Activated T-cell treated with anti-CD3 and anti-CD28 coated beads for 1 hour (primary cell): Measurements from ENCODE around the gene PRR19.
"Not testable (repeated sequence)": the region's sequence is repeated elsewhere in the genome, so short reads cannot be mapped to it uniquely, and the experiment has no call there.

Source experiments
- DNase-seq: peaks from one replicate; pipeline ENCODE4 v3.0.0-alpha.2; 2020; ENCODE audit warnings: low read depth

The PRR19 gene, protein sequence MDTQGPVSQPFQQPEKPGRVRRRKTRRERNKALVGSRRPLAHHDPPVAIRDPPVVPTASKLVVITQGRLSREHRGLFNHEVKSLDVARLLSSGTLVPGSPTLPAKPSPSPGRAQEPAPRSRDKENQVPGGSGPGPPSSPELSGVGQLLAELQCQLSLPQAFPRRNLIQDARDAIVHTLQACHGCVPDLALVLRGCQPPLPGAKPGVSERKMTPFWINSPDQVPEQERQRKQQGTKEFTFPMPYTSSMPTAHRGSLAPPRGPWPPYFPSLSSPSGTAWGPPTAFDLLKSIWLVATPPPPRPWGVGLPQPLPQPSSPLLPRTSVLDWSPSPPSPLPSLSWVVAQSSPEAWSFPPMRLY

DNA sequence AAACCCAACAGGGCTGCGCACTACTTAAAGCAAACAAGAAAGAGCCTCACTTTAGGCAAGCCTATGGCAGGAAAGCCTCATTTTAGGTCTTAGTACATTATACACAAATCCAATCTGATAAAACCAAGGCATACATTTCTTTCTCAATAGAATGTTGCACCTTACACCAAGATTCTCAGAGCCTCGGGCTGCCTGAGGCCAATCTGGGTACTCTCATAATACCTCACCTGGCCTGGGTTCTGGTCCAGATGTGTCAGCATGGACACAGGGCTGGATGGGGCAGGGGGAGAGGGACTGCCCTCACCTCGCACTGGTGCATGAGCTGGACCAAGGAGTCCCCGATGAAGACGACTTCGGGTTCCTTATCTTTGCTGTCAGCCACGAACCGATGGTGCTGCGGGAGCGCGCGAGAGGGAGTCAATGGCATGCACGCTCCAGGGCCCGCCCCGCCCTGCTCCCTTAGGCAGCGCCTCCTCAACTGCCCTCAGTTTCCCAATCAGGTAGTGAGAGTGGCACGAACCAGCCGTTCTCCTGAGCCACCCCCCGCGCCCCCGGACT, at the start of gene PRR19:
PRR19 (plus strand) TSS at position 487 of the 558 bp plus-strand sequence. CDS start 7,453 bp downstream, outside the sequence.
- no peak for DNase-seq

GRCh38 chr19:42252365-42253244, 49.3 kb upstream of the PRR19 start:
- no peak for DNase-seq

DNA sequence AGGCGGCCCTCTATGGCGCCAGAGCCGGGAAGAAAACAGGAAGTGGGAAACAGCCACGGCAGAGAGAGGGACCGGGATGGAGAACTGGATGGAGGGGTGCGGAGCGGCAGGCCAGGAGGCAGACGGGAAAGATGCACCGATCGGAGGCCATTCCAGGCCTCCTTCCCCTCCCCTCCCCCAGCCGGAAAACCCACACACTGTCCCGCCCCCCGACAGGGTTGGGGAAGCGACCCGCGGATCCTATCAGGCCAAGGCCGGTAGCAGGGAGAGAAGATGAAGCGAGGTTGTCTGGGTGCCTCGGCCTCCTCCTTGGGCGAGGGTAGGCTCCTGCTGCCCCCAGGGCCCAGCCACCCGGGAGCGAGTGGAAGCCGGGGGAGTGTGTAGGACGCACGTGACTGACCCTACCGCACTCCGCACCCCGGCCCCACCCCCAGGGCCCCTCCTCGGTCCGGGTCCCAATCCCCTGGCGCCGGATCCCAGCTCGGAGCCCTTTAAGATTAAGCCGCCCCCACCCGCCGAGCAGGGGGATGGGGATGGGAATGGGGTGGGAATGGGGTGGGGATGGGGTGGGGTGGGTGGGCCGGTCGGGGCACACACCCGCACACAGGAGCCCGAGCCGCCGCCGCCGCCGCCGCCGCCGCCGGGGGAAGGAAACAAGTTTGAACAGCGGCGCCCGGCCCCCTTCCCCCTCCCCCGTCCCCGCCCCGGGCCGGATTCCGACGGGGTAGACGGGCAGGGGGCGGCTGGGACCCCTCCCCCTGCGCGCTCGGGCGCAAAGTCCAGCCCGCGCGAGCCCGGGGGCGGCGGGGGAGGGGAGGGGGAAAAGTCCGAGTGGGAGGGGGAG, 48.5 kb upstream of the PRR19 start:
- peak; percentile 51 for DNase-seq

GRCh38 chr19:42254089-42254849, 47.7 kb upstream of the PRR19 start:
- peak; percentile 72 for DNase-seq

GRCh38 chr19:42254850-42255765, 46.8 kb upstream of the PRR19 start, which contains the start of gene ERF:
TSS of gene ERF (minus strand) at chr19:42255128. CDS start at chr19:42254999, 129 bp downstream.
- peak; percentile 91 for DNase-seq

DNA sequence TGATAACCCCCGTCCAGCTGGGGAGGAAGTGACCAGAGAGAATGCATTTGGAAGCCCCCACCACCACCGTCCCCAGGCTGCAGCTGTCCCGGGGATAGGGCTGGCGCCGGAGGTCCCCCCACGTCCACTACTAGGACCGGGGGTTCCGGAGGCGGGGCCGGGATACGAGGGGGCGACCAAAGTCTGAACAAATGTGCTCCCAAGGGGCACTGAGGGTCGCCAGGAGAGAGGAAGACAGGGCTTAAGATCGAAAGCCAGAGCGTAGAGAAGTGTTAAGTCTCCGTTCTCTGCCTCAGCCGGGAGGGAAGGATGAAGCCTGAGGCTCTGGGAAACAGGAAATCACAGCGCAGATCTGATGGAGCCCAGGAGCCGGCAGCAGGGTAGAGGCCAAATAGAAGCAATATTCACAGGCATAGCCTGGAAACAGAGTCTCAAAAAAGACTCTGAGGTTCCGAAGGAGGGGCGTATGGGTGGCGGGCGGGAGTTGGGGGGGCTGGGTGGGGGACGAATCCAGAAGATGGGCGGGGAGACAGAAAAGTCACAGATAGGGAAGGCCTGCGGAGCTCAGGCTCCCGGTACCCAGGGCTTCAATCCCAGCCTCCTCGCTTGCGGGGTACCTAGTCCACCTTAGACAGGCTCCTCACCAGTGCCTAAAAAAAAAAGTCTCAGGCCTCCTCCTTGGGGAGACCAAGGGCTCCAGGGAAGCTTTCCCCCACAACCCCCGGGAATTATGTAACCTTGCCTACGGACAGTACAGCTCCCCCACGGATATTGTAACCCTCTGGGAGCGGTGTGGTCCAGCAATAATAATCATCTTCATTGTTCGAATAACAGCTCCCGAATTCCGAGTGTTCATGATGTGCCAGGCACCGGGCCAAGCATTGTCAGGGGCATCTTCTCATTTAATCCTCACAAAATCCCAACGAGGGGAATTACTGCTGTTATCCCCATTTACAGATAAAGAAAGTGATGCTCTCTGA, 45.9 kb upstream of the PRR19 start:
- no peak for DNase-seq

DNA sequence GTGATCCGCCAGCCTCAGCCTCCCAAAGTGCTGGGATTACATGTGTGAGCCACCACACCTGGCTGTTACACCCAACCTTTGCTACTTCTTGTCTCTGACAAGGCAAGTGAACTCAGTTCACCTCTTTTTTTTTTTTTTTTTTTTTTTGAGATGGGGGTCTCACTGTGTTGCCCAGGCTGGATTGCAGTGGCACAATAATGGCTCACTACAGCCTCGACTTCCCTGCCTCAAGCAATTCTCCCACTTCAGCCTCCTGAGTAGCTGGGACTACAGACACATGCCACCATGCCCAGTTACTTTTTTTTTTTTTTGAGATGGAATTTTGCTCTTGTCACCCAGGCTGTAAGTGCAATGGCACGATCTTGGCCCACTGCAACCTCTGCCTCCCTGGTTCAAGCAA, 44.1 kb upstream of the PRR19 start:
- DNase-seq, result not testable (repeated sequence)

DNA sequence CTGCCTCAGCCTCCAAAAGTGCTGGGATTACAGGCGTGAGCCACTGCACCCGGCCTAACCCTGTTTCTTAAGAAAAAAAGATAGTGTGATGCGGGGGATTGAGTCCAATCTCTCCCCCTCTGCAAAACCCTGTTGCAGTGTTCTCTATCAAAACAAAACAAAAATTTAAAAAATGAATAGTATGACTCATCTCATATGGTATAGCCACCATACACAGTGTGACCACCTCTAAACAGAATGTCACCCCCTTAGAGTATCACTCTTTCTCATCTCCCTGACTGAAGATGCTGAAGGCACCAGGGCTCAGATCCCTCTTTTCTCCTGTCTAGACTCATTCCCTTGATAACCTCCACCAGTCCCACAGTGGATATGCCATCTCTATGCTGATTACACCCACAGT, 40.2 kb upstream of the PRR19 start:
- no peak for DNase-seq

DNA sequence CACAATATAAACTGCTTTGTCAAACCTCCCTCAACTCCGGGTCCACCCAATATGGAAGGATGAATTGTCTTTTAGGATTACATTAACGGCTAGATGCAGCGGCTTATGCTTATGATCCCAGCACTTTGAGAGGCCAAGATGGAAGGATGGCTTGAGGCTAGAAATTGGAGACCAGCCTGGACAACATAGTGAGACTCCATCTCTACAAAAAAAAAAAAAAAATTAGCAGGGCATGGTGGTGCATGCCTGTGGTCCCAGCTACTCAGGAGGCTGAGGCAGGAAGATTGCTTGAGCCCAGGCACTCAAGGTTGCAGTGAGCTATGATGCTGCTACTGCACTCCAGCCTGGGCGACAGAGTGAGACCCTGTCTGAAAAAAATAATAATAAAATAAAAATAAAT, 35.8 kb upstream of the PRR19 start:
- not testable (repeated sequence) for DNase-seq

- not testable (repeated sequence) for DNase-seq
These were observed 34.9 kb upstream of the PRR19 start for GRCh38 chr19:42266928-42267603.

DNA sequence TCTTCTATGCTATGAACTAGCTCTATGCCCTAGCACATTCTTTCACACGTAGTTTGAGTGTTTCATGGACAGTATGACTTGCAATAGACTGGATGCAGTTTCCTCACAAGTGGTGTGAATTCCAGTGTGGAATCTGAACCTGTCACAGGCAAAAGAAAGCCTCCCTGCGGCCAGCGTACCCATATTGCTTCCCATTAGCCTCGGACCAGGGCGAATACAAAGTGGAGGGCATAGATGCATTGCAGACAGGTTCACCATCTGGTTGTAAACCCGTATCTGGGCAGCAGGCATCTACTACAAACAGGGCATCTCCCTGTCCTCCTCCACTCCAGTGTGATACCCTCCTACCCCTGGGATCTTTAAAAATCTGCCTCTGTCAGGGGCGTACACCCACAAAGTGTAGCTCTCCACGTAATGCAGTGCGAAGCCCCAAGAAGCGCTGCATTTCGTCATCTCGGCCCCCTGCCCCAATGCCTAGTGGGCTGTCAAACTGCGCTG, 34.2 kb upstream of the PRR19 start:
- DNase-seq, result no peak

DNA sequence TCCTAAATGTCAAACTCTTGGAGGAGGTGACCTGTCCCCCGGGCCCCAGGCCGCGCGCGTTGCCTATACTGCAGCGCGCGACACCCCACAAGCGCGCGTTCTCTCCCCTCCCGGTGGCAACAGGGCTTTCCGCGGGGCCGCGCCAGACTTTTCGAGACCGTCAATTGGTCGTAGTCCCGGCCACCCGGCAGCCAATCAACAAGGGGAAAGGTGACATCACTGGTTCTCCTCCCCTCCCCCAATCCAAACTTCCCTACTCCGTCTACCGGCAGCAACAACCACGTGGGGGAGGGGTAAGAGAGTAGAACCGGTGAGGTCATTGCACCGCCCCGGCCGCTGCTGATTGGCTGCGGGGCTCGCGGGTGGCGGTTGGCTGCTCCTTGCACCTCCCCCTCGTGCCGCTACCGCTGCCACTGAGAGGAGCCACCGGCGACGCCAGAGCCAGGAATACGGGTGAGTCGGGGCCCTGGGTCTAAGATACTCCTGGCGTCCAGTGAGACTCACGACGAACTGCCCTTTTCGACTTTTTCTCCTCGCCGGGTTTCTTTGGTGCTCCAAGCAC, 33.7 kb upstream of the PRR19 start:
- DNase-seq, result peak; percentile 94

DNA sequence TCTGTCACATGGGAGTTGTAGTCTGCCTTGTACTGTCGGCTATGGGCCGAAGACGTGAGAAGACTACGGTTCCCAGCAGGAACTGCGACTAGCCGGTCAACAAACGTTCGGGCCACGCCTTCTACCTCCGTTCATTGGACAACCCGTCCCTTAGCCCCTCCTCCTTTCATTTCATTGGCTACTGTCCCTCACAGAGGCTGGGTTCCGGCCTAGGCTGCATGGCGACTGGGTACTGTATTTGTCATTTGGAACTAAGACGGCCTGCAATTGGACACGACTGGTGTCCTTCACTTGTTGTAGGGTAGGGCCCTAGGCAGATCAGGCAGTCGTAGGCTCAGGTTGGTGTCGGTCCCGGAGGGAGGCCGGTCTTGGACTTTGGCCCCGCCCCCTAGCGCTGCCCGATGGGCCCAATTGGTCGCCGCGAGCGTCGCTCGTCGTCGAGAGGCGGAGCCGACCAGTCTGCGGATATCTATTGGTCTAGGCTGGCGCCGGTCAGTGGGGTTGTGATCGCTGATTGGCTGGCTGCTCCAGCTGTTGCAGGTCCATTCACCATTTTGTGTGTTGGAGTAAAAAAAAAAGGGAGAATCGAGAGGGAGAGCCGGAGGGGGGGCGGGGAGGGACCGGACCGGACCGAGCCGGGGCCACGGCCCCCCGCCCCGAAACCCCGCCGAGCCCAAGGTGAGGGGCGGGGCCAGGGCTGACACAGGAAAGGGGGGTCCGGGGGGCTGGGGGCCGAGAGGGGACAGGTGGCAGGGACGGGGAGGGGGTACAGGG, 33.0 kb upstream of the PRR19 start, which contains the start of gene CIC:
CIC (plus strand) TSS at position 549 of the 774 bp plus-strand sequence. CDS start 2,532 bp downstream, outside the sequence.
- DNase-seq, result peak; percentile 98

DNA sequence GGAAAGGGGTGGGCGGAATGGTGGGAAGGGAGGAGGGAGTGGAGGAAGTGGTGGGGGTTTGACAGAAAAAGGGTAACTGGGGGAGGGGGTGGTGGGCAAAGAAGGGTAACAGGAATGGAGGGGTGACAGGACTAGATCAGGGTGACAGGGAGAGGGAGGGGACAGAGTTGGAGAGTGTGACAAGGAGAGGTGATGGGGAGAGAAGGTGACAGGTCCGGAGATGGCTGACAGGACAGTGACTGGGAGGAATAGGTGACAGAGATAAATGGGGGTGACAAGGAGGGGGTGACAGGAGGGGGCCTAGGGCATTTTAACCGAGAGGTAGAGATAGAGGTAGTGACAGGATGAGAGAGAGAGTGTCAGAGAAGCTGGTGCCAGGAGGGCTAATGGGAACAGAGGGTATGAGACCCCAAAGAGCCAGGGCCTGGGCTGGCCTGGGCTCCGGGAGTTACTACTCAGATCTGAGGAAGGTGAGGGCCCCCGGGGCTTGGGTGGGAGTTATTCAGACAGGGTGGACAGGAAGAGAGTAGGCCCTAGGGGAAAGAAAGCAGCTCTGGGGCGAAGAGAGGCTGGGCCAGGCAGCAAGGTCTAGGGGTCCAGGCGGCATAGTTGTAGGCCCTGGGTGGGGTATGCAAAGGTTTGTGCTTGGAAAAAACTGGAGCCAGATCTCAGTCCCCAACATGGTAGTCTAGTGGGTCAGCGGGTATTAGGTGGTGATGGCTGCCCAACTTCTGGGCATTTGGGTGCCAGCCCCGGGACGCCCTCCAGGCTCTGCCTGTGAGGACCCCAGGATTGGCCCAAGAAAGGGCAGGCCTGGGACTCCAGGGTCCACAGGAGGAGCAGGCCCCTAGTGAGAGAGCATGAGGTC, 32.2 kb upstream of the PRR19 start:
- no peak for DNase-seq

DNA sequence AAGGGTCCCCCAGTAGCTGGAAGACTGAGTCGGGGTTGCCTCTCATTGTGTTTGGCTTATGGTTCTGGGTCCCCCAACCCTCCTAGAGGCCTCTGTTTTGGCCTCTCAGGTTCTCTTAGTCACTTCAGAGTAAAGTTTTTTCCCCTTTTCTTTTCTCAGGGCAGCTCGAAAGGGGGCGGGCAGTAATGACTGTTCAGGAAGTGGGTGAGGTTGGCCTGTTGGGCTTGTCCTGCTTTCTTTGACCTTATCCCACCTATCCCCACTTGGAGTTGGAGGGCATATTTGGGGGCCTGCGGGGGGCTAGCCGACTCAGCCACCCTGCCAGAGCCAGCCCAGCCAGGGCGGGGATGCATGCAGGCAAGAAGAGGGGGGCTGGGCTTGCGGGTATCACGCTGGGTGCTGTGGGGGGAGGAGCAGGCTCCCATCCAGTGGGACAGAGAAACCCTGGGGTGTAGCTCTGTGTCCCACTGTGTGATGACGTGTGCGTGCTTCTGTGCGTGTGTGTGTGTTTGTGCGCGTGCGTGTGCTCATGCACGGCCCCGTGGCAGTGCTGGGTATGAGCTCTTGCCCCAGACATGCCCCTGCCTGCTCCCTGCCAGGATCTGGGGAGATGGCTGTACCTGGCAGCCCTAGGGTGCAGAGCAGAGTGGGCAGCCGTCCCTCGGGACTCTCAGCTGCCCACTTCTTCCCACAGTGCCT, 31.4 kb upstream of the PRR19 start:
- peak; percentile 38 for DNase-seq
